Adrenal gland (tissue), 12 donors: ENCODE measurements around the gene DYNC2LI1. TPM values are rescaled to one million over a fixed set of nuclear protein-coding genes. Genes with fewer than 3 reads are reported as not detected.

ENCODE experiments used
- DNase-seq, 7 donors: peaks; one replicate each; pipeline ENCODE4 v3.0.0-alpha.2; 2019 to 2020
- H3K27ac ChIP-seq, 5 donors: fragments of 200-600 bp; sonication (generic) in 4 of 5; 1 replicate in 3 of 5; 2 replicates in 2 of 5; pipeline versions ENCODE4 v1.5.1 to v1.8.0; 2016 to 2020; ENCODE audit warnings: mild to moderate bottlenecking in 1 of 5
- H3K27me3 ChIP-seq: fragments of 200-600 bp; 2 replicates; pipeline ENCODE4 v1.8.0; 2021
- H3K36me3 ChIP-seq, 2 donors: fragments of 200-600 bp; replicated peaks in 1 of 2; 1 replicate in 1 of 2; 2 replicates in 1 of 2; pipeline versions ENCODE4 v1.5.1 to v1.8.0; 2018 to 2022
- H3K4me1 ChIP-seq, 2 donors: fragments of 200-600 bp; replicated peaks in 1 of 2; 1 replicate in 1 of 2; 2 replicates in 1 of 2; pipeline versions ENCODE4 v1.5.1 to v1.8.0; 2018 to 2021
- H3K4me3 ChIP-seq, 4 donors: fragments of 200-600 bp; sonication (generic) in 3 of 4; one replicate each; pipeline ENCODE4 v1.5.1; 2016 to 2018
- H3K9me3 ChIP-seq, 3 donors: fragments of 200-600 bp; sonication (generic) in 1 of 3; replicated peaks in 1 of 3; 1 replicate in 2 of 3; 2 replicates in 1 of 3; pipeline versions ENCODE4 v1.5.1 to v1.8.0; 2016 to 2021
- POLR2A ChIP-seq, 2 donors: fragments of 450-650 bp; IDR thresholded peaks; one replicate each; pipeline ENCODE4 v1.6.1; 2017; ENCODE audit warnings: antibody characterized with exemption in 2 of 2, mild to moderate bottlenecking in 2 of 2, moderate library complexity in 1 of 2
- WGBS, 4 donors: extraction: QIAGEN DNeasy Blood & Tissue Kit in 2 of 4; methylation state at CpG; one replicate each; pipeline versions ENCODE4 v1.1.5 to v1.1.7; 2013 to 2017; 5-methylcytosine and 5-hydroxymethylcytosine counted together
- intact Hi-C, 2 donors: fragments of 100-400 bp; cut with DNase I; formaldehyde crosslinking; loops; one replicate each; pipeline versions ENCODE4 v1.14.1 to v1.15.0; 2022 to 2023
- polyA plus RNA-seq, 3 donors: library from polyadenylated mRNA; stranded (reverse); fragments of 200-250 nt in 2 of 3; fragments of 350-450 nt in 1 of 3; fragmentation: Illumina TruSeq in 1 of 3; extraction: RNeasy Lipid Tissue Mini Kit (QIAGEN cat#74804) in 1 of 3; gene quantifications; one replicate each; pipeline ENCODE4 v1.2.3, GENCODE V29; 2013 to 2014
- total RNA-seq, 9 donors: library from RNA; depleted of rRNA in 4 of 9; stranded (reverse); fragments of >200 nt in 4 of 9; fragments of 120-200 nt in 1 of 9; fragmentation: NEBNext Ultra II Directional in 1 of 9; extraction: Animal tissue kit (Norgen Biotek cat#: 25700) in 1 of 9; gene quantifications; one replicate each; pipeline versions ENCODE4 v1.1.0 to v1.2.4, GENCODE V29; 2013 to 2023
- TF ChIP-seq, protein P1 (sequence below), 6 experiments: fragments of 450-650 bp in 4 of 6; fragments of 200-600 bp in 2 of 6; sonication (generic) in 1 of 6; IDR thresholded peaks; 1 replicate in 5 of 6; 2 replicates in 1 of 6; pipeline versions ENCODE4 v1.5.1 to v1.8.0; 2016 to 2021; ENCODE audit warnings: antibody characterized with exemption in 6 of 6, mild to moderate bottlenecking in 2 of 6, moderate library complexity in 1 of 6
- donor health status: healthy with polysubstance abuse.
- donor health status: Bipolar disorder and iron deficiency.
- donor health status: DM: yes; HTN: yes; CAD: no.
- donor health status: DM: no; HTN: no; CAD: no.
- donor health status: DM: no; HTN: no; CAD: no.
- donor health status: DM: yes; HTN: yes; CAD: no.

DYNC2LI1 gene
- total and polyA plus RNA-seq, 12 donors: 16.9 to 80.5 (median 30.5) TPM

DNA sequence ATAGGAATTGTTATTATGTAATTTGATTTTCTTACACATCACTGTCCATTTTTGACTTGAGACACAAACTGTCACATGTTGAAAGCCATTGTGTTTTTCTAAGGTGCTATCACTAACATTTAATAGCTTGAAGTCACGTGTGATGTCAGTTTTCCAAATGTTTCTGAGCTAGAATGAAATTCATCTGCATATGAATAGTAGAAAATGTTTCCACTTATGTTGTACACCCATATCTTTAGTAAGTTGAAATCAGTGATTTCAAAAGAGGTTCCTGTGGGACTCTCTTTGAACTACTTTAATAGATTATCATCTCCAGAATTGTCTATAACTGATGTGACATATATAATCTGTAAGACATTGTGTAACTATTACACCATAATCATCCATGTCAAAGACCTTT, 37.0 kb downstream of the DYNC2LI1 start:
- Histone ChIP-seq H3K36me3 (peaks cover 0 to 8% of the 10 kb centered on the region in 2 donors), H3K4me3 (no peak overlapping the region), H3K4me1 (no peaks in the 10 kb centered on the region), H3K9me3 (no peaks in the 10 kb centered on the region), H3K27me3 (no peaks in the 10 kb centered on the region), H3K27ac (no peak overlapping the region)
- TF ChIP-seq, protein P1, sequence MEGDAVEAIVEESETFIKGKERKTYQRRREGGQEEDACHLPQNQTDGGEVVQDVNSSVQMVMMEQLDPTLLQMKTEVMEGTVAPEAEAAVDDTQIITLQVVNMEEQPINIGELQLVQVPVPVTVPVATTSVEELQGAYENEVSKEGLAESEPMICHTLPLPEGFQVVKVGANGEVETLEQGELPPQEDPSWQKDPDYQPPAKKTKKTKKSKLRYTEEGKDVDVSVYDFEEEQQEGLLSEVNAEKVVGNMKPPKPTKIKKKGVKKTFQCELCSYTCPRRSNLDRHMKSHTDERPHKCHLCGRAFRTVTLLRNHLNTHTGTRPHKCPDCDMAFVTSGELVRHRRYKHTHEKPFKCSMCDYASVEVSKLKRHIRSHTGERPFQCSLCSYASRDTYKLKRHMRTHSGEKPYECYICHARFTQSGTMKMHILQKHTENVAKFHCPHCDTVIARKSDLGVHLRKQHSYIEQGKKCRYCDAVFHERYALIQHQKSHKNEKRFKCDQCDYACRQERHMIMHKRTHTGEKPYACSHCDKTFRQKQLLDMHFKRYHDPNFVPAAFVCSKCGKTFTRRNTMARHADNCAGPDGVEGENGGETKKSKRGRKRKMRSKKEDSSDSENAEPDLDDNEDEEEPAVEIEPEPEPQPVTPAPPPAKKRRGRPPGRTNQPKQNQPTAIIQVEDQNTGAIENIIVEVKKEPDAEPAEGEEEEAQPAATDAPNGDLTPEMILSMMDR (IDR thresholded peaks at IDR 0.05): no peak
- TF ChIP-seq POLR2A (IDR thresholded peaks at IDR 0.05): no peak
- 63 to 84% (median 74%) methylated on average over 1 of the region's 1 CpG for WGBS, 4 donors
- DNase-seq: no peak
- intact Hi-C loops: no loop called here

DNA sequence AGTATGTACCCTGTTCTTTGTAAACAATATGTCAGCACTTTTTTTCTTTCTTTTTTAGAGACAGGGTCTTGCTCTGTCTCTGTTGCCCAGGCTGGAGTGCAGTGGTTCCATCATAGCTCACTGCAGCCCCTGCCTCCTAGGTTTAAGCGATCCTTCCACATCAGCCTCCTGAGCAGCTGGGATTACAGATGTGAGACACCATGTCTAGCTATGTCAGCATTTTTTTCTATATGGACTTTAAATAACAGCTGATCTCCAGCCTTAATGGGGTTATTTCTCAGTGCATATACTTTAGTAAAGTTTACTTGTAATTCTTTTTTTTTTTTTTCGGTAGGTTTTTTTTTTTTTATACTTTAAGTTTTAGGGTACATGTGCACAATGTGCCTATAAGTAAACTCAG, 38.2 kb downstream of the DYNC2LI1 start:
- DNase-seq: no peak
- H3K36me3 ChIP-seq: peaks cover 0 to 6% of the 10 kb centered on the region in 2 donors
- no peaks in the 10 kb centered on the region for H3K4me1 ChIP-seq
- 65 to 94% (median 82%) methylated on average over 2 of the region's 2 CpGs for WGBS, 4 donors
- no peaks in the 10 kb centered on the region for H3K9me3 ChIP-seq
- TF ChIP-seq, protein P1 (IDR thresholded peaks at IDR 0.05): no peak
- TF ChIP-seq POLR2A (IDR thresholded peaks at IDR 0.05): no peak
- no peak overlapping the region for H3K4me3 ChIP-seq
- no peak overlapping the region for H3K27ac ChIP-seq
- no peaks in the 10 kb centered on the region for H3K27me3 ChIP-seq
- intact Hi-C loops: no loop called here

DNA sequence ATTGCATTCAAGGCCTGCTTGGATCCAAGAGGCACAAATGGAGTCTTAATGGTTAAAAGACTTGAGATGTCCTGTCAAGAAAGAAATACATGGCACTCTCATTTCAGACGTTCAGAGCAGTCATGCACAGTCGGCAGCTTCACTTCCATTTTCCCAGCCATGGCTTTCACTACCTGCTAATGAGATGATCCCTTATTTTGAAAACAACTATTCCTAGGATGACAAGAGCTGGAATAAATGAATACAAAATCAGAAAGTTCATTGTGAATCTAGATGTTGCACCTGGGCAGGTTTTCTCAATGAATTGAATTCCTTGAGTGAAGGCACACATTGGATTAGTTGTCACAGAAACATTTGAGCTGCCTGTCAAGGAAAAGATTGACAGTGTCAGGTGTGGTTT, 39.1 kb downstream of the DYNC2LI1 start:
- no peak overlapping the region for H3K4me3 ChIP-seq
- H3K27ac ChIP-seq: no peak overlapping the region
- TF ChIP-seq, protein P1 (IDR thresholded peaks at IDR 0.05): no peak
- no peak for TF ChIP-seq POLR2A (IDR thresholded peaks at IDR 0.05)
- WGBS, 4 donors: 60 to 72% (median 65%) methylated on average over 2 of the region's 2 CpGs
- DNase-seq: no peak
- no peaks in the 10 kb centered on the region for H3K9me3 ChIP-seq
- H3K36me3 ChIP-seq: peaks cover 0 to 6% of the 10 kb centered on the region in 2 donors
- H3K27me3 ChIP-seq: no peaks in the 10 kb centered on the region
- intact Hi-C loops: no loop called here
- H3K4me1 ChIP-seq: no peaks in the 10 kb centered on the region

DNA sequence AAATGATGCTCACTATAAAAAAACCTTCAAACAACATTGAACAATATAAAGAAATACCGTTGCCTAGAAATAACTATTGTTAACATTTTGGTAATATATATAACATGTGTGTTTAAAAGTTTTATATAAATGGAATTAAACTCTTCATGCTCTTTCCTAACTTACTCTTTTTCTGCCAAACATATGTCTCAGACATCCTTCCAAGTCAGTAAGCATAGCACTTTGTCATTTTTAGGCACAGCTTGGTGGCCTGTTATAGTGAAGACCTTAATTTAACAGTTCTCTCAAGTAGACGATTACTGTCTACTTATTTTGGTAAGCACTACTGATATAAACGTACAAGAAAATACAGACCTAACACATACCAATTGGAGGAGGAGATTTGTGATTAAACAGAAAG, 40.9 kb downstream of the DYNC2LI1 start:
- intact Hi-C loops: no loop called here
- Histone ChIP-seq H3K4me1 (peaks cover 0 to 10% of the 10 kb centered on the region in 2 donors), H3K27ac (no peak overlapping the region), H3K4me3 (no peak overlapping the region), H3K36me3 (peaks cover 0 to 6% of the 10 kb centered on the region in 2 donors), H3K9me3 (no peaks in the 10 kb centered on the region), H3K27me3 (no peaks in the 10 kb centered on the region)
- WGBS, 4 donors: 91 to 95% (median 93%) methylated on average over 3 of the region's 3 CpGs
- DNase-seq: no peak
- no peak for TF ChIP-seq POLR2A (IDR thresholded peaks at IDR 0.05)
- TF ChIP-seq, protein P1 (IDR thresholded peaks at IDR 0.05): no peak
